HuH-7.5 (cell line): ENCODE data around the gene ZBTB38.

Source experiments
- DNase-seq: peaks from one replicate; pipeline ENCODE4 v3.0.0; 2011; ENCODE audit warnings: low spot score

ZBTB38 gene

DNA sequence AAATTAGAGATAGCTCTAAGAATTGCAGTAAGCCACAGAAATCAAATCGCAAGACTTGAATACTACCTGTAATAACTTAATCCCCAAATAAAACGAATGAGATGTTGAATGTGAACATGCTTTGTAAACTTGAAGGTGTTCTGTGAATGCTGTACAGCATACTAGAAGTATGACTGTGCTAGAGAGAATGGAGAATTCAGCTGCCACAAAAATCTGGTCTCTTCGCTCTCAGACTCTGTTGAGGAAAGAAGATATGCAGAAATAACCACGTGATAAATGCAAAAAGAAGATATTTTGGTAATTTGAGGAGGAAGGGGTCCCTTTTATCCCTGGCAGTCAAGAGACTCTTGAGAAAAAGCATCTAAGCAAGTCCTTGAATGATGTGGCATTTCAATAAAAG, 37.3 kb downstream of the ZBTB38 start:
- DNase-seq = no peak

GRCh38 chr3:141406265-141406664, 38.0 kb downstream of the ZBTB38 start:
- DNase-seq = no peak

GRCh38 chr3:141407047-141407446, 38.7 kb downstream of the ZBTB38 start:
- DNase-seq = no peak

- DNase-seq = no peak
Measured at GRCh38 chr3:141407825-141408224, 39.5 kb downstream of the ZBTB38 start.

GRCh38 chr3:141408596-141408995, 40.3 kb downstream of the ZBTB38 start:
- no peak for DNase-seq

GRCh38 chr3:141409940-141410241, 41.6 kb downstream of the ZBTB38 start:
- DNase-seq = no peak

- no peak for DNase-seq
Measured at GRCh38 chr3:141410408-141410807, 42.1 kb downstream of the ZBTB38 start.

DNA sequence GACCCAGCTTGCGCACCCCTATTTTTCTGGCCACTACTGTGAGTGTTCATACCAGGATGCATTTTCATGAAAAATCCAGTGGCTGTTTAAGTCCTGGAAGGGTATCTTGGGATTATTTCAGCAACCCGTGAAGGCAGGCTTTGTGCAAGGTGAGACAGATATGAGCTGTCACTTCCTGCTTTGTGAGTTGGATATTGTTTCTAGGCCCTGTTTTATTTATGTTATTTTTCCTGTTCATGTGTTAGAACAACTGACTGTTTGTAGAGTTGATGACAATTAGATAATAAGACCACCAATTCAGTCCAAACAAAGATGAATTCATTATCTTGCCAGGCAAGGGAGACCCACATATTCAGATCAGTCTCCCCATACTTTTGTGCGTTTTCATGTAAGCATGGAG, 42.5 kb downstream of the ZBTB38 start:
- DNase-seq = no peak

- DNase-seq = no peak
Measured at GRCh38 chr3:141411251-141411771, 43.0 kb downstream of the ZBTB38 start.

DNA sequence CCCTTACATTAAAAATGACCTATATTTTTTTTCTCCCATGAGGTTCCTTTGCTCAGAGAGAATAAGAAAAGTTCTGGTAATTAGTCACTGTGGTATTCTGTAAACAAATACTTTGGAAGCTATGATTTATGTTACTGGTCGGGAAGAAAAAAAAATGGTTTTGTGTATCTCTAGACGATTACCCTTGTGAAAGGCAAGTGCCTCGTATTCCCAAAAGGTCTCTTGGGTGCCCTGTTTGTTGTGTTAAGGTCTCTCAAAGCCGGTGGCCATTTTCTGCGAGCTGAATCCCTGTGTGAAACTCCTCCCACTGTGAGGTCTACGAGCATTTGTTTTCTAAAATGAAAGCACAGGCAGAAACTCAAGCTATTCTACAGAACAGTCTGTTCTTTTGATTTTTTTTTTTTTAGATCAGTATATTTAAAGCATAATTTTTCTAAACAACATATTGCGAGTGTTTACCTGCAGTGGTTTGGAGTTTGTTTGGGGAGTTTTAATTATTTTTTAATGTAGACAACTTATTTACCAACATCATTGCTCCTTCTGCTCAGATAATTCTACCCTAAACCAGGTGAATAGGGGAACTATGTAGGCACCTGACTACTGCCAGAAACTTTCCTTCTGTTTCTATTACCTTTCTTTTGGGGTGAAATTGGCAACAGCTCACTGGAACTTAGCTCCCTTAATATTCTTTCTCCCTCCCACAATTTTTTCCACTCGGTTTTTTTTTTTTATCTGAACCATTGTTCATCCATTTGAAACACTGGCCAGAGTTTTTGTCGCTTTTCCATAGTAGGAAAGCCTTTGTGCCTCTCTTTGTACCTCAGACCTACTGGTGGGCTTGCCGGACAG, 44.0 kb downstream of the ZBTB38 start:
- no peak for DNase-seq

GRCh38 chr3:141412936-141413354, 44.6 kb downstream of the ZBTB38 start:
- no peak for DNase-seq

GRCh38 chr3:141413391-141413790, 45.1 kb downstream of the ZBTB38 start:
- no peak for DNase-seq

DNA sequence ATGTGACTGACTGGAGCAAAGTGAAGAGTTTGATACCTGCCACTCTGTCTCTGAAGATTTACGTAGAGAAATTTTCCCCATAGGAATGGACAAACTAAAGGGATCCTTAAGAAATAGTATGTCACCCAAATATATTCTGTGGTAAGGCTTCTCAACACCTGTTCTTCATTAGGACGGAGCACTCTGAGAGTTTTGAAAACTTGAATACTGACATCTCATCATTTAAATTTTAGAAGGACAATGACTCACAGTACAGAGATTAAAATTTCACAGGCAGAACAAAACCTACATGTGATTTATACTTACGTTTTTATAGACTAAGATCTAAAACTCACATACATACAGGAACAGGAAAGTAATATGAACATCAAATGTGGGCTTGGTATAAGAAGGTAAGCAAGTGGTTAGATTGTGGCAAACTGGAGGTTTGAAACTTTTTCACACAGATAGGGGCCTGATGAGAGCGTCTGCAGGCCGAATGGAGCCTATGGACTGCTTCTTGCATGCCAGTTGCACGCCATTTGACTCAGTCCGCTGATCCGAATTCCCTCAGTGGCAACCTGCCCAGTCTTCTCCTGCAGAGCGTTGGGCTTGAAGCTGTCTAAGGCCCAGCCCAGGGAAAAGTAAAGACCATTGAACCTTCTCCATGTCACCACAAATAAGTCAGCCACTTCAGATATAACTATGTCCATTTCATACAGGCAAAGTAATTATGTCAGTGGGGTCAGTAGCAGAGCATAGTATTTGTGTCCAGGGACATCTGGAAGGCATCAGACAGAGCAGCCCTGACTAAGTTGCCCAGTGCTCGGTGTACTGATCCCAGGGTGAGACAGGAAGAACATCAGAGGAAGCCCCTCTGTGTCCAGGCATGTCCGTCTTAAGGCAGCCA, 45.7 kb downstream of the ZBTB38 start:
- DNase-seq = no peak

GRCh38 chr3:141414800-141415462, 46.6 kb downstream of the ZBTB38 start:
- no peak for DNase-seq

- no peak for DNase-seq
Measured at GRCh38 chr3:141415953-141416352, 47.6 kb downstream of the ZBTB38 start.
